MCF 10A (cell line): Measurements from ENCODE around the gene NDUFAF3. TPM values are rescaled to one million over a fixed set of nuclear protein-coding genes. Genes with fewer than 3 reads are reported as not detected.
A peak's percentile ranks its signal among the peaks of the same experiment; 100 is the strongest.

Experiments
- BruUV-seq: library from RNA; stranded (reverse); fragments of 400-500 nt; replicated peaks from 2 replicates; lab custom pipeline; 2021; lab: Mats Ljungman, UMichigan
- CTCF ChIA-PET: fragments of 300-600 bp; sonication (Branson Sonifier 250); formaldehyde crosslinking; extraction: SDS; loops from one replicate; lab custom pipeline; 2021; ENCODE audit warnings: antibody characterized with exemption, inconsistent platforms; lab: Yijun Ruan, JAX
- POLR2A ChIA-PET: fragments of 300-600, 350-650 bp; sonication (Branson Sonifier 250); formaldehyde crosslinking; extraction: SDS; loops from one replicate; lab custom pipeline; 2020; ENCODE audit warnings: antibody characterized with exemption, inconsistent platforms; lab: Yijun Ruan, JAX
- DNase-seq: peaks from one replicate; pipeline ENCODE4 v3.0.0-alpha.2; 2018; ENCODE audit not compliant: unreplicated experiment
- H3K27ac Mint-ChIP-seq: one replicate; pipeline ENCODE4 v1.8.0; 2022; ENCODE audit warnings: mild to moderate bottlenecking, low read depth, mixed read lengths; ENCODE audit not compliant: unreplicated experiment
- H3K27me3 Mint-ChIP-seq: one replicate; pipeline ENCODE4 v1.8.0; 2022; ENCODE audit warnings: mixed read lengths; ENCODE audit not compliant: insufficient read depth, unreplicated experiment
- H3K36me3 Mint-ChIP-seq: one replicate; pipeline ENCODE4 v1.8.0; 2022; ENCODE audit warnings: mild to moderate bottlenecking, moderate library complexity, mixed read lengths; ENCODE audit not compliant: insufficient read depth, unreplicated experiment
- H3K4me1 Mint-ChIP-seq: one replicate; pipeline ENCODE4 v1.8.0; 2022; ENCODE audit warnings: mixed read lengths; ENCODE audit not compliant: insufficient read depth, unreplicated experiment
- H3K4me3 Mint-ChIP-seq: one replicate; pipeline ENCODE4 v1.8.0; 2022; ENCODE audit warnings: mild to moderate bottlenecking, moderate library complexity, mixed read lengths; ENCODE audit not compliant: unreplicated experiment
- H3K9me3 Mint-ChIP-seq: one replicate; pipeline ENCODE4 v1.8.0; 2022; ENCODE audit warnings: mixed read lengths; ENCODE audit not compliant: unreplicated experiment
- intact Hi-C: fragments of 100-400 bp; cut with micrococcal nuclease; formaldehyde crosslinking; loops from 2 replicates; pipeline ENCODE4 v1.14.1; 2022
- total RNA-seq: library from RNA; stranded (reverse); gene quantifications from 2 replicates; pipeline ENCODE4 v1.2.3, GENCODE V29; 2022
- TF ChIP-seq, protein P1 (sequence below): fragments of 200-600 bp; IDR thresholded peaks from one replicate; pipeline ENCODE4 v1.8.0; 2022; ENCODE audit warnings: antibody characterized with exemption, mild to moderate bottlenecking; ENCODE audit not compliant: unreplicated experiment

The NDUFAF3 gene
- total RNA-seq, 1 experiment from 2014 or later, result 77.8 TPM

DNA sequence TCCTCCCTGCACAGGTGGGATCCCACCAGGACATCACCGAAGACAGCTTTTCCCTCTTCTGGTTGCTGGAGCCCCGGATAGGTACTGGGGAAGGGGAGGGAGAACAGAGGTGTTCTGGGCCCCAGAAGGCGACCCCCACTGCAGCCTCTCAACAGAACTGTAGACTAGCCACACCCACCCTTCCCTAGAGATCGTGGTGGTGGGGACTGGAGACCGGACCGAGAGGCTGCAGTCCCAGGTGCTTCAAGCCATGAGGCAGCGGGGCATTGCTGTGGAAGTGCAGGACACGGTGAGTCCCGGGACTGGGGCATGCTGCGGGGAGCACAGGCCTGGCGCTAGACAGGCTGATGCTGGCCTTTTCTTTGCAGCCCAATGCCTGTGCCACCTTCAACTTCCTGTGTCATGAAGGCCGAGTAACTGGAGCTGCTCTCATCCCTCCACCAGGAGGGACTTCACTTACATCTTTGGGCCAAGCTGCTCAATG lies 809 bp downstream of the NDUFAF3 start:
- Mint-ChIP-seq H3K9me3 (no peaks in the 10 kb centered on the region), H3K4me3 (peak overlapping the region; percentile 89), H3K27me3 (no peaks in the 10 kb centered on the region), H3K4me1 (peaks cover 16% of the 10 kb centered on the region), H3K36me3 (peaks cover 71% of the 10 kb centered on the region), H3K27ac (peak overlapping the region; percentile 95)
- POLR2A ChIA-PET, result interaction anchor here (0.7 to 9.9 kb wide), 19 partner anchors 9 to 438 kb away, joined by 3 to 251 read pairs (median 5); partner anchors contain the start of genes IP6K2, LAMB2, NICN1 and P4HTM
- TF ChIP-seq, protein P1, sequence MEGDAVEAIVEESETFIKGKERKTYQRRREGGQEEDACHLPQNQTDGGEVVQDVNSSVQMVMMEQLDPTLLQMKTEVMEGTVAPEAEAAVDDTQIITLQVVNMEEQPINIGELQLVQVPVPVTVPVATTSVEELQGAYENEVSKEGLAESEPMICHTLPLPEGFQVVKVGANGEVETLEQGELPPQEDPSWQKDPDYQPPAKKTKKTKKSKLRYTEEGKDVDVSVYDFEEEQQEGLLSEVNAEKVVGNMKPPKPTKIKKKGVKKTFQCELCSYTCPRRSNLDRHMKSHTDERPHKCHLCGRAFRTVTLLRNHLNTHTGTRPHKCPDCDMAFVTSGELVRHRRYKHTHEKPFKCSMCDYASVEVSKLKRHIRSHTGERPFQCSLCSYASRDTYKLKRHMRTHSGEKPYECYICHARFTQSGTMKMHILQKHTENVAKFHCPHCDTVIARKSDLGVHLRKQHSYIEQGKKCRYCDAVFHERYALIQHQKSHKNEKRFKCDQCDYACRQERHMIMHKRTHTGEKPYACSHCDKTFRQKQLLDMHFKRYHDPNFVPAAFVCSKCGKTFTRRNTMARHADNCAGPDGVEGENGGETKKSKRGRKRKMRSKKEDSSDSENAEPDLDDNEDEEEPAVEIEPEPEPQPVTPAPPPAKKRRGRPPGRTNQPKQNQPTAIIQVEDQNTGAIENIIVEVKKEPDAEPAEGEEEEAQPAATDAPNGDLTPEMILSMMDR, result no peak
- BruUV-seq, result no TSS peak
- CTCF ChIA-PET, result interaction anchor here (0.6 to 2.7 kb wide), 19 partner anchors 9 to 1616 kb away, joined by 3 to 14 read pairs (median 4); partner anchors contain the start of genes ARIH2, USP19 and WDR6
- peak; percentile 29 for DNase-seq
- intact Hi-C loops, result loop anchor here (10.0 kb wide), 1 partner anchor 132 kb away; no protein-coding TSS in a partner anchor

DNA sequence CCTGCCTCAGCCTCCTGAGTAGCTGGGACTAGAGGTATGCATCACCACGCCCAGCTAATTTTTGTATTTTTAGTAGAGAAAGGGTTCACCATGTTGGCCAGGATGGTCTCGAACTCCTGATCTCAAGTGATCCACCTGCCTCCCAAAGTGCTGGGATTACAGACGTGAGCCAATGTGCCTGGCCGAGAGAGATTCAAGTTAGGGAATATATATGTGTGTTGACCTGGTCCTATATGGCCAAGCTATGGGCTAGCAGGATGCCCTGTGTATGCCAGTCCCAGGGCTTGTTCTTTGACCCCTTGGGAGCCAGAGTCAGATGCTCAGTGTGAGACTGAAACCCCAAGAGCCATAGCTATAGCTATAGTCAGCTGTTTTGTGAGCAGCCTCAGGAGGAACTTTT lies 1.9 kb downstream of the NDUFAF3 start:
- TF ChIP-seq, protein P1, result no peak
- POLR2A ChIA-PET, result interaction anchor here (0.6 to 9.9 kb wide), 6 partner anchors 8 to 335 kb away, joined by 3 to 251 read pairs (median 66); partner anchors contain the start of genes P4HTM, QRICH1 and WDR6
- CTCF ChIA-PET, result interaction anchor here (0.6 to 2.7 kb wide), 6 partner anchors 8 to 778 kb away, joined by 3 to 14 read pairs (median 6); partner anchors contain the start of gene USP19
- H3K4me3 Mint-ChIP-seq, result peak overlapping the region; percentile 89
- DNase-seq, result no peak
- H3K27ac Mint-ChIP-seq, result peak overlapping the region; percentile 69
- BruUV-seq, result no TSS peak
- H3K9me3 Mint-ChIP-seq, result no peaks in the 10 kb centered on the region
- H3K27me3 Mint-ChIP-seq, result no peaks in the 10 kb centered on the region
- peaks cover 77% of the 10 kb centered on the region for H3K36me3 Mint-ChIP-seq
- intact Hi-C loops, result loop anchor here (10.0 kb wide), 1 partner anchor 131 kb away; no protein-coding TSS in a partner anchor
- H3K4me1 Mint-ChIP-seq, result peaks cover 26% of the 10 kb centered on the region

DNA sequence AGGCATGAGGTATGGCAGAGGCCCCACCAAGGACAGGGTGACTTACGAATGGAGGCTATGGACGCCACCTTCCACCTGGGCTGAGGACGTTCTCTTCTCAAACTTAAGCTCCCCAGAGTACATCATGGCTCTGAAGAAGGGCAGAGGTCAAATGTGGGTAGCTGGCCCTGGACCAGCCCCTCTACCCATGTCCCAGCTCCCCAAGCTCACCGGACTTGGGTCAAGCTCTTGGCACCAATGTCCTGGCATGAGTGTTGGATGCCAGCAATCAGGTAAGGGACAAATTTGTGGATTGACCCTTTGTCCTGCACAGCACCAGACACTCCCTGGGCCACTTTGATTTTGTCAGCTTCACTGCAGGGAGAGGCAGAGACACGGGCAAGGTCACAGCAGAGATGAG lies 2.5 kb downstream of the NDUFAF3 start:
- peaks cover 30% of the 10 kb centered on the region for H3K4me1 Mint-ChIP-seq
- no peaks in the 10 kb centered on the region for H3K27me3 Mint-ChIP-seq
- TF ChIP-seq, protein P1, result no peak
- H3K27ac Mint-ChIP-seq, result peak overlapping the region; percentile 69
- no peak overlapping the region for H3K4me3 Mint-ChIP-seq
- CTCF ChIA-PET, result interaction anchor here (0.6 to 1.6 kb wide), 3 partner anchors 28 to 536 kb away, joined by 3 to 6 read pairs (median 4); partner anchors contain the start of gene USP19
- H3K9me3 Mint-ChIP-seq, result no peaks in the 10 kb centered on the region
- POLR2A ChIA-PET, result interaction anchor here (0.6 to 9.9 kb wide), 3 partner anchors 17 to 69 kb away, joined by 3 to 128 read pairs (median 3); partner anchors contain the start of genes QRICH1 and WDR6
- BruUV-seq, result TSS peak; percentile 6
- intact Hi-C loops, result loop anchor here (10.0 kb wide), 1 partner anchor 130 kb away; no protein-coding TSS in a partner anchor
- H3K36me3 Mint-ChIP-seq, result peaks cover 83% of the 10 kb centered on the region
- no peak for DNase-seq
